Measurements from ENCODE around the gene STARD3. TPM values are rescaled to one million over a fixed set of nuclear protein-coding genes. Genes with fewer than 3 reads are reported as not detected.
A peak's percentile ranks its signal among the peaks of the same experiment; 100 is the strongest.

STARD3 gene
- total and polyA plus RNA-seq, 2 of the 13 experiments (the other 11 are each of a cell fraction or from before 2014, with no cell fraction given) = 34.6 to 100 TPM

DNA sequence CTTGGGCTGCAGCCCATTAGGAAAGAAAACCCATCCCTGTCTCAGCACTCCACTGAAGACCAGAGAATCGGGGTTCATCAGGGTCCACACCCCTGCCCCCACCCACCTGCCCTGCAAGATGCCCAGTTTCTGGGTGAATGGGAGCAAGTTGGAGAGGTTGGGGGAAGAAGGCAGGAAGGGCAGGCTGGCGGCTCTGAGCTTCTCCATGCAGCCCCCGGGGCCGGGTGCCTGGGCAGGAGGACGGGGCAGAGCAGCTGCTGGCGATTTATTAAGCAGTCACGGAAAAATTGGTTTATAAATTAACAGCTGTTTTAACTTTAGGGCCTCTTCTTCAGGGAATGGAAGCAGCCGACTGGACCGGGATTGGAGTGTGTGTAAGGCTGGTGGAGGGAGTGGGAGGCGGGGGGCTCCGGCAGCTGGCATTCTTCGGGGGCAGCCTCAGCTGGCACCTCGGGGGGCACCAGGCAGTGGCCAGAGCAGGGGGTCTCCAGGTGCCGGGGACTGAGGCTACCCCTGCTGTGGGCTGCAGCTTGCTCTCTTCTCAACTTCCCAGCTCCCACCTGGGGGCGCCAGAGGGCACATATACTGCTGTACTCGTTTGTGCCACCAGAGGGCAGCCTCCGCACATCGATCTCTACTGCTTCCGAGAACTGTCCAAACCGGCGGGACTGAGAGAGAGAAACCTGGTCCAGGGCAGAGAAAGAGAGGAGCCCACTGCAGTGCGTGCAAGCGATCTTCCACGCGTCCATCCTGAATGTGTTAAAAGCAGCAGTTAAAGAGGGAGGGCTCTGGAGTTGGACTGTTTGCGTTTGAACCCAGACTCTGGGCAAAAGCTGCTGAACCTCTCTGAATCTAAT, 15.2 kb upstream of the STARD3 start (continued):
- TF ChIP-seq TAF15 (IDR thresholded peaks at IDR 0.05; ENCODE audit: low read depth, low read length, poor library complexity, severe bottlenecking) (no peak), TBL1XR1 (IDR thresholded peaks at IDR 0.05; ENCODE audit: borderline replicate concordance, low read length, partially characterized antibody) (peak; percentile 55), HMG20B (CRISPR knock-in tag; conservative IDR thresholded peaks at IDR 0.05) (no peak), ZNF441 (CRISPR knock-in tag; IDR thresholded peaks at IDR 0.05; ENCODE audit: borderline replicate concordance) (no peak), ZNF557 (CRISPR knock-in tag; IDR thresholded peaks at IDR 0.05) (no peak), GFI1 (CRISPR knock-in tag; IDR thresholded peaks at IDR 0.05; ENCODE audit: borderline replicate concordance) (peak; percentile 28; the same call in 1 of the 2 replicates)
- TF ChIP-seq, protein P1, sequence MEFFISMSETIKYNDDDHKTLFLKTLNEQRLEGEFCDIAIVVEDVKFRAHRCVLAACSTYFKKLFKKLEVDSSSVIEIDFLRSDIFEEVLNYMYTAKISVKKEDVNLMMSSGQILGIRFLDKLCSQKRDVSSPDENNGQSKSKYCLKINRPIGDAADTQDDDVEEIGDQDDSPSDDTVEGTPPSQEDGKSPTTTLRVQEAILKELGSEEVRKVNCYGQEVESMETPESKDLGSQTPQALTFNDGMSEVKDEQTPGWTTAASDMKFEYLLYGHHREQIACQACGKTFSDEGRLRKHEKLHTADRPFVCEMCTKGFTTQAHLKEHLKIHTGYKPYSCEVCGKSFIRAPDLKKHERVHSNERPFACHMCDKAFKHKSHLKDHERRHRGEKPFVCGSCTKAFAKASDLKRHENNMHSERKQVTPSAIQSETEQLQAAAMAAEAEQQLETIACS (CRISPR knock-in tag; IDR thresholded peaks at IDR 0.05) = peak; percentile 59; the same call in 1 of the 2 replicates
- TF ChIP-seq, protein P2, sequence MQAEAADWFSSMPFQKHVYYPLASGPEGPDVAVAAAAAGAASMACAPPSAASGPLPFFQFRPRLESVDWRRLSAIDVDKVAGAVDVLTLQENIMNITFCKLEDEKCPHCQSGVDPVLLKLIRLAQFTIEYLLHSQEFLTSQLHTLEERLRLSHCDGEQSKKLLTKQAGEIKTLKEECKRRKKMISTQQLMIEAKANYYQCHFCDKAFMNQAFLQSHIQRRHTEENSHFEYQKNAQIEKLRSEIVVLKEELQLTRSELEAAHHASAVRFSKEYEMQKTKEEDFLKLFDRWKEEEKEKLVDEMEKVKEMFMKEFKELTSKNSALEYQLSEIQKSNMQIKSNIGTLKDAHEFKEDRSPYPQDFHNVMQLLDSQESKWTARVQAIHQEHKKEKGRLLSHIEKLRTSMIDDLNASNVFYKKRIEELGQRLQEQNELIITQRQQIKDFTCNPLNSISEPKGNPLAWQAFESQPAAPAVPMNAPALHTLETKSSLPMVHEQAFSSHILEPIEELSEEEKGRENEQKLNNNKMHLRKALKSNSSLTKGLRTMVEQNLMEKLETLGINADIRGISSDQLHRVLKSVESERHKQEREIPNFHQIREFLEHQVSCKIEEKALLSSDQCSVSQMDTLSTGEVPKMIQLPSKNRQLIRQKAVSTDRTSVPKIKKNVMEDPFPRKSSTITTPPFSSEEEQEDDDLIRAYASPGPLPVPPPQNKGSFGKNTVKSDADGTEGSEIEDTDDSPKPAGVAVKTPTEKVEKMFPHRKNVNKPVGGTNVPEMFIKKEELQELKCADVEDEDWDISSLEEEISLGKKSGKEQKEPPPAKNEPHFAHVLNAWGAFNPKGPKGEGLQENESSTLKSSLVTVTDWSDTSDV (CRISPR knock-in tag; IDR thresholded peaks at IDR 0.05) = no peak
- TF ChIP-seq, protein P3, sequence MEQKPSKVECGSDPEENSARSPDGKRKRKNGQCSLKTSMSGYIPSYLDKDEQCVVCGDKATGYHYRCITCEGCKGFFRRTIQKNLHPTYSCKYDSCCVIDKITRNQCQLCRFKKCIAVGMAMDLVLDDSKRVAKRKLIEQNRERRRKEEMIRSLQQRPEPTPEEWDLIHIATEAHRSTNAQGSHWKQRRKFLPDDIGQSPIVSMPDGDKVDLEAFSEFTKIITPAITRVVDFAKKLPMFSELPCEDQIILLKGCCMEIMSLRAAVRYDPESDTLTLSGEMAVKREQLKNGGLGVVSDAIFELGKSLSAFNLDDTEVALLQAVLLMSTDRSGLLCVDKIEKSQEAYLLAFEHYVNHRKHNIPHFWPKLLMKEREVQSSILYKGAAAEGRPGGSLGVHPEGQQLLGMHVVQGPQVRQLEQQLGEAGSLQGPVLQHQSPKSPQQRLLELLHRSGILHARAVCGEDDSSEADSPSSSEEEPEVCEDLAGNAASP (CRISPR knock-in tag; IDR thresholded peaks at IDR 0.05; ENCODE audit: borderline replicate concordance) = peak; percentile 76
- TF ChIP-seq, protein P4, sequence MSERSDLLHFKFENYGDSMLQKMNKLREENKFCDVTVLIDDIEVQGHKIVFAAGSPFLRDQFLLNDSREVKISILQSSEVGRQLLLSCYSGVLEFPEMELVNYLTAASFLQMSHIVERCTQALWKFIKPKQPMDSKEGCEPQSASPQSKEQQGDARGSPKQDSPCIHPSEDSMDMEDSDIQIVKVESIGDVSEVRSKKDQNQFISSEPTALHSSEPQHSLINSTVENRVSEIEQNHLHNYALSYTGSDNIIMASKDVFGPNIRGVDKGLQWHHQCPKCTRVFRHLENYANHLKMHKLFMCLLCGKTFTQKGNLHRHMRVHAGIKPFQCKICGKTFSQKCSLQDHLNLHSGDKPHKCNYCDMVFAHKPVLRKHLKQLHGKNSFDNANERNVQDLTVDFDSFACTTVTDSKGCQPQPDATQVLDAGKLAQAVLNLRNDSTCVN (CRISPR knock-in tag; IDR thresholded peaks at IDR 0.05; ENCODE audit: borderline replicate concordance) = peak; percentile 73; the same call in 1 of the 2 replicates
- TF ChIP-seq, protein P5, sequence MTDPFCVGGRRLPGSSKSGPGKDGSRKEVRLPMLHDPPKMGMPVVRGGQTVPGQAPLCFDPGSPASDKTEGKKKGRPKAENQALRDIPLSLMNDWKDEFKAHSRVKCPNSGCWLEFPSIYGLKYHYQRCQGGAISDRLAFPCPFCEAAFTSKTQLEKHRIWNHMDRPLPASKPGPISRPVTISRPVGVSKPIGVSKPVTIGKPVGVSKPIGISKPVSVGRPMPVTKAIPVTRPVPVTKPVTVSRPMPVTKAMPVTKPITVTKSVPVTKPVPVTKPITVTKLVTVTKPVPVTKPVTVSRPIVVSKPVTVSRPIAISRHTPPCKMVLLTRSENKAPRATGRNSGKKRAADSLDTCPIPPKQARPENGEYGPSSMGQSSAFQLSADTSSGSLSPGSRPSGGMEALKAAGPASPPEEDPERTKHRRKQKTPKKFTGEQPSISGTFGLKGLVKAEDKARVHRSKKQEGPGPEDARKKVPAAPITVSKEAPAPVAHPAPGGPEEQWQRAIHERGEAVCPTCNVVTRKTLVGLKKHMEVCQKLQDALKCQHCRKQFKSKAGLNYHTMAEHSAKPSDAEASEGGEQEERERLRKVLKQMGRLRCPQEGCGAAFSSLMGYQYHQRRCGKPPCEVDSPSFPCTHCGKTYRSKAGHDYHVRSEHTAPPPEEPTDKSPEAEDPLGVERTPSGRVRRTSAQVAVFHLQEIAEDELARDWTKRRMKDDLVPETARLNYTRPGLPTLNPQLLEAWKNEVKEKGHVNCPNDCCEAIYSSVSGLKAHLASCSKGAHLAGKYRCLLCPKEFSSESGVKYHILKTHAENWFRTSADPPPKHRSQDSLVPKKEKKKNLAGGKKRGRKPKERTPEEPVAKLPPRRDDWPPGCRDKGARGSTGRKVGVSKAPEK (CRISPR knock-in tag; IDR thresholded peaks at IDR 0.05; ENCODE audit: borderline replicate concordance) = no peak

All from HepG2 (cell line).